GM18868 (cell line): ENCODE data around the gene GPR135.

Source experiments
- ATAC-seq: cut with Tn5 transposase; IDR thresholded peaks from one replicate; pipeline ENCODE4 v1.9.1; 2021; ENCODE audit warnings: mild to moderate bottlenecking, moderate library complexity; ENCODE audit not compliant: unreplicated experiment

The GPR135 gene

GRCh38 chr14:59465316-59466135, at the start of gene GPR135:
Gene GPR135 (minus strand): TSS chr14:59465380. CDS start chr14:59465226, 154 bp downstream.
- peak; percentile 30 for ATAC-seq

- ATAC-seq: peak; percentile 53
These were observed 46.9 kb upstream of the GPR135 start for GRCh38 chr14:59511916-59512575.

- ATAC-seq: no peak
These were observed 45.8 kb upstream of the GPR135 start for GRCh38 chr14:59510966-59511365.

- ATAC-seq: no peak
These were observed 44.8 kb upstream of the GPR135 start for GRCh38 chr14:59510001-59510400.

GRCh38 chr14:59509101-59509500, 43.9 kb upstream of the GPR135 start:
- no peak for ATAC-seq

GRCh38 chr14:59507752-59508103, 42.5 kb upstream of the GPR135 start:
- no peak for ATAC-seq

GRCh38 chr14:59507063-59507751, 42.0 kb upstream of the GPR135 start:
- ATAC-seq: peak; percentile 83

GRCh38 chr14:59503256-59503655, 38.1 kb upstream of the GPR135 start:
- no peak for ATAC-seq

GRCh38 chr14:59500732-59501131, 35.6 kb upstream of the GPR135 start:
- no peak for ATAC-seq

- no peak for ATAC-seq
These were observed 27.2 kb upstream of the GPR135 start for GRCh38 chr14:59492384-59492783.

GRCh38 chr14:59490756-59491155, 25.6 kb upstream of the GPR135 start:
- ATAC-seq: no peak

GRCh38 chr14:59484639-59485175, 19.5 kb upstream of the GPR135 start:
- peak; percentile 37 for ATAC-seq

- peak; percentile 92 for ATAC-seq
These were observed 18.8 kb upstream of the GPR135 start, which contains the start of the genes JKAMP and L3HYPDH for GRCh38 chr14:59483819-59484638. Gene JKAMP (plus strand): TSS chr14:59484517. CDS start chr14:59484590, 73 bp downstream. Gene L3HYPDH (minus strand): TSS chr14:59484408. CDS start chr14:59484316, 92 bp downstream.

- no peak for ATAC-seq
These were observed 18.2 kb upstream of the GPR135 start for GRCh38 chr14:59483363-59483762.

GRCh38 chr14:59482541-59483331, 17.6 kb upstream of the GPR135 start:
- ATAC-seq: no peak

- ATAC-seq: no peak
These were observed 16.8 kb upstream of the GPR135 start for GRCh38 chr14:59481871-59482540.

GRCh38 chr14:59481407-59481806, 16.2 kb upstream of the GPR135 start:
- ATAC-seq: no peak

GRCh38 chr14:59480166-59480565, 15.0 kb upstream of the GPR135 start:
- ATAC-seq: no peak

- ATAC-seq: no peak
These were observed 13.4 kb upstream of the GPR135 start for GRCh38 chr14:59478540-59478939.
